K562 (cell line): ENCODE measurements around the gene SMIM12. TPM values are rescaled to one million over a fixed set of nuclear protein-coding genes. Genes with fewer than 3 reads are reported as not detected.

Experiments
- BRD9 ChIP-seq: fragments of 450-650 bp; IDR thresholded peaks from 2 replicates; pipeline ENCODE4 v1.6.1; 2018; ENCODE audit warnings: low read depth; ENCODE audit not compliant: partially characterized antibody
- CSDE1 ChIP-seq, 2 experiments: fragments of 450-650 bp; IDR thresholded peaks; 2 replicates each; pipeline ENCODE4 v1.6.1; 2016; ENCODE audit warnings: mild to moderate bottlenecking in 1 of 2
- CXXC5 ChIP-seq: fragments of 250-450 bp; sonication (Bioruptor Pico); IDR thresholded peaks from 2 replicates; pipeline ENCODE4 v1.8.0; 2022; ENCODE audit warnings: inconsistent platforms, mild to moderate bottlenecking, moderate library complexity
- EP400 ChIP-seq: fragments of 450-650 bp; IDR thresholded peaks from 2 replicates; pipeline ENCODE4 v1.6.1; 2017; ENCODE audit warnings: antibody characterized with exemption, mild to moderate bottlenecking, moderate library complexity
- GMEB1 ChIP-seq: fragments of 250-450 bp; sonication (Bioruptor Pico); IDR thresholded peaks from 2 replicates; pipeline ENCODE4 v1.4.0; 2020; ENCODE audit warnings: mild to moderate bottlenecking
- HDAC2 ChIP-seq: fragments of 450-650 bp; IDR thresholded peaks from 2 replicates; pipeline ENCODE4 v1.6.1; 2016; ENCODE audit warnings: mild to moderate bottlenecking
- HDAC3 ChIP-seq: fragments of 450-650 bp; IDR thresholded peaks from 2 replicates; pipeline ENCODE4 v1.6.1; 2018; ENCODE audit warnings: borderline replicate concordance, mild to moderate bottlenecking, moderate library complexity; ENCODE audit not compliant: partially characterized antibody
- HMG20B ChIP-seq: fragments of 250-450 bp; sonication (Bioruptor Pico); IDR thresholded peaks from 2 replicates; pipeline ENCODE4 v1.5.0; 2021; ENCODE audit warnings: mild to moderate bottlenecking
- RBFOX2 ChIP-seq: fragments of 200-400 bp; formaldehyde crosslinking; IDR thresholded peaks from 2 replicates; pipeline ENCODE4 v1.6.1; 2017; ENCODE audit warnings: low read depth, mild to moderate bottlenecking, low read length, moderate library complexity
- RCOR1 ChIP-seq, 2 experiments: IDR thresholded peaks; 2 replicates each; pipeline ENCODE4 v1.6.1; 2012; ENCODE audit warnings: low read depth in 2 of 2, low read length in 2 of 2, borderline replicate concordance in 1 of 2, improper control_type of control experiment in 1 of 2
- ZFP36 ChIP-seq: fragments of 150-350 bp; IDR thresholded peaks from 2 replicates; pipeline ENCODE4 v1.6.1; 2018; ENCODE audit warnings: low read length, low read depth; ENCODE audit not compliant: partially characterized antibody
- ZNF140 ChIP-seq: fragments of 250-450 bp; sonication (Bioruptor Pico); IDR thresholded peaks from 2 replicates; pipeline ENCODE4 v1.8.0; 2021; ENCODE audit warnings: moderate library complexity, mild to moderate bottlenecking, inconsistent platforms
- ZNF507 ChIP-seq: conservative IDR thresholded peaks from 2 replicates; pipeline ENCODE4 v1.6.1; 2017; ENCODE audit warnings: missing genetic modification characterization, missing compliant biosample characterization
- ZSCAN32 ChIP-seq: fragments of 450-650 bp; formaldehyde crosslinking; IDR thresholded peaks from 2 replicates; pipeline ENCODE4 v1.4.0; 2020; ENCODE audit warnings: mild to moderate bottlenecking, moderate library complexity
- polyA plus RNA-seq, 8 experiments: library from polyadenylated mRNA; depleted of rRNA in 4 of 8; stranded (reverse) in 5 of 8; unstranded in 3 of 8; fragments of >200 nt; fragmentation: Nextera tagmentation in 2 of 8; fragmentation: Illumina TruSeq in 1 of 8; extraction: Ambion mirVana in 2 of 8; extraction: Trizol in 1 of 8; gene quantifications; 2 replicates each; pipeline versions ENCODE4 v1.2.1 to v1.2.3, GENCODE V29; 2011 to 2014; ENCODE audit warnings: inconsistent platforms in 1 of 8, missing spikeins in 1 of 8
- total RNA-seq, 7 experiments: library from RNA; depleted of rRNA in 6 of 7; stranded (reverse); fragments of >200 nt in 6 of 7; fragmentation: Illumina TruSeq in 2 of 7; extraction: Trizol in 2 of 7; gene quantifications; 2 replicates each; pipeline versions ENCODE4 v1.2.1 to v1.2.3, GENCODE V29; 2011 to 2021; ENCODE audit warnings: low replicate concordance in 1 of 7
- TF ChIP-seq, protein P1 (sequence below): fragments of 450-650 bp; formaldehyde crosslinking; conservative IDR thresholded peaks from 2 replicates; pipeline ENCODE4 v1.4.0; 2022; ENCODE audit warnings: mild to moderate bottlenecking, missing genetic modification characterization
- TF ChIP-seq, protein P2 (sequence below): fragments of 450-650 bp; formaldehyde crosslinking; IDR thresholded peaks from 2 replicates; pipeline ENCODE4 v1.4.0; 2020; ENCODE audit warnings: mild to moderate bottlenecking, moderate library complexity

Gene SMIM12
- total and polyA plus RNA-seq, 9 of the 15 experiments (the other 6 are each of a cell fraction or from before 2014, with no cell fraction given) = 51.7 to 112 (median 63.9) TPM

GRCh38 chr1:34824817-34825454, 34.6 kb downstream of the SMIM12 start (continued):
- TF ChIP-seq GMEB1 (CRISPR knock-in tag) (no peak), BRD9 (peak; percentile 94), HMG20B (CRISPR knock-in tag) (no peak), CSDE1 (IDR thresholded peaks at IDR 0.05) (no peak), ZSCAN32 (no peak), HDAC2 (peak; percentile 46; the same call in 1 of the 2 replicates), ZNF140 (CRISPR knock-in tag) (no peak), RBFOX2 (no peak), ZFP36 (peak; percentile 91), RCOR1 (IDR thresholded peaks at IDR 0.05; ENCODE audit: borderline replicate concordance in 1 of 2, low read depth in 2 of 2, low read length in 2 of 2) (peak in 1 of 2 experiments; percentile 58; a peak in 2 of 4 replicates), EP400 (no peak), ZNF507 (no peak), CXXC5 (no peak), HDAC3 (no peak)
- TF ChIP-seq, protein P1, sequence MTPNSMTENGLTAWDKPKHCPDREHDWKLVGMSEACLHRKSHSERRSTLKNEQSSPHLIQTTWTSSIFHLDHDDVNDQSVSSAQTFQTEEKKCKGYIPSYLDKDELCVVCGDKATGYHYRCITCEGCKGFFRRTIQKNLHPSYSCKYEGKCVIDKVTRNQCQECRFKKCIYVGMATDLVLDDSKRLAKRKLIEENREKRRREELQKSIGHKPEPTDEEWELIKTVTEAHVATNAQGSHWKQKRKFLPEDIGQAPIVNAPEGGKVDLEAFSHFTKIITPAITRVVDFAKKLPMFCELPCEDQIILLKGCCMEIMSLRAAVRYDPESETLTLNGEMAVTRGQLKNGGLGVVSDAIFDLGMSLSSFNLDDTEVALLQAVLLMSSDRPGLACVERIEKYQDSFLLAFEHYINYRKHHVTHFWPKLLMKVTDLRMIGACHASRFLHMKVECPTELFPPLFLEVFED (CRISPR knock-in tag) = no peak
- TF ChIP-seq, protein P2, sequence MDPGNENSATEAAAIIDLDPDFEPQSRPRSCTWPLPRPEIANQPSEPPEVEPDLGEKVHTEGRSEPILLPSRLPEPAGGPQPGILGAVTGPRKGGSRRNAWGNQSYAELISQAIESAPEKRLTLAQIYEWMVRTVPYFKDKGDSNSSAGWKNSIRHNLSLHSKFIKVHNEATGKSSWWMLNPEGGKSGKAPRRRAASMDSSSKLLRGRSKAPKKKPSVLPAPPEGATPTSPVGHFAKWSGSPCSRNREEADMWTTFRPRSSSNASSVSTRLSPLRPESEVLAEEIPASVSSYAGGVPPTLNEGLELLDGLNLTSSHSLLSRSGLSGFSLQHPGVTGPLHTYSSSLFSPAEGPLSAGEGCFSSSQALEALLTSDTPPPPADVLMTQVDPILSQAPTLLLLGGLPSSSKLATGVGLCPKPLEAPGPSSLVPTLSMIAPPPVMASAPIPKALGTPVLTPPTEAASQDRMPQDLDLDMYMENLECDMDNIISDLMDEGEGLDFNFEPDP (CRISPR knock-in tag) = no peak
